K562 (cell line): ENCODE results near the gene TTC39A. TPM values are rescaled to one million over a fixed set of nuclear protein-coding genes. Genes with fewer than 3 reads are reported as not detected.

Source experiments
- ATAC-seq: fragments of 200-7000 bp; cut with Tn5 transposase; 3 replicates; pipeline ENCODE4 v1.9.1; 2020; ENCODE audit warnings: moderate library complexity
- BruUV-seq: library from RNA; stranded (reverse); fragments of 400-500 nt; replicated peaks from 2 replicates; lab custom pipeline; 2021; lab: Mats Ljungman, UMichigan
- CTCF ChIA-PET: fragments of 300-600 bp; formaldehyde crosslinking; extraction: SDS; loops from one replicate; lab custom pipeline; 2021; ENCODE audit warnings: low intra/inter-chr PET ratio; lab: Yijun Ruan, JAX
- POLR2A ChIA-PET: fragments of 300-600, 350-650 bp; sonication (Branson Sonifier 250); formaldehyde crosslinking; extraction: SDS; loops from one replicate; lab custom pipeline; 2021; ENCODE audit warnings: antibody characterized with exemption, inconsistent platforms; lab: Yijun Ruan, JAX
- DNase-seq, 4 experiments: peaks; one replicate each; pipeline versions ENCODE4 v3.0.0 to v3.0.0-alpha.2; 2011 to 2018; ENCODE audit warnings: low spot score in 3 of 4, mixed read lengths in 3 of 4; ENCODE audit errors: extremely low read depth in 1 of 4
- FAIRE-seq: peaks from 2 replicates; lab custom pipeline; 2011; peaks lifted over from hg19 to GRCh38; lab: Jason Lieb, UNC
- H2AFZ ChIP-seq: 2 replicates; pipeline ENCODE4 v1.6.0; 2011; ENCODE audit warnings: low read depth, low read length, control low read depth, inconsistent platforms
- H3K27ac ChIP-seq: fragments of 200-600 bp; 3 replicates; pipeline ENCODE4 v1.8.0; 2011; ENCODE audit warnings: low read depth, mild to moderate bottlenecking, control low read depth, inconsistent platforms, low read length, moderate library complexity, mixed read lengths; ENCODE audit errors: extremely low read depth
- H3K27me3 ChIP-seq, 2 experiments: fragments of 300-600 bp in 1 of 2; 2 replicates in 1 of 2; 3 replicates in 1 of 2; pipeline versions ENCODE4 v1.6.0 to v1.8.0; 2011; ENCODE audit warnings: inconsistent platforms in 2 of 2, low read length in 2 of 2, mild to moderate bottlenecking in 1 of 2, mixed read lengths in 1 of 2, moderate library complexity in 1 of 2; ENCODE audit not compliant: control insufficient read depth in 2 of 2, insufficient read depth in 2 of 2
- H3K36me3 ChIP-seq: fragments of 300-600 bp; 3 replicates; pipeline ENCODE4 v1.8.0; 2011; ENCODE audit warnings: mild to moderate bottlenecking, low read length, inconsistent platforms; ENCODE audit not compliant: control insufficient read depth, insufficient read depth
- H3K4me1 ChIP-seq, 2 experiments: fragments of 200-600 bp in 1 of 2; replicated peaks in 1 of 2; 2 replicates in 1 of 2; 3 replicates in 1 of 2; pipeline versions ENCODE4 v1.5.1 to v1.8.0; 2011; ENCODE audit warnings: inconsistent platforms in 2 of 2, low read length in 2 of 2, mild to moderate bottlenecking in 1 of 2, mixed read lengths in 1 of 2, moderate library complexity in 1 of 2; ENCODE audit not compliant: control insufficient read depth in 2 of 2, insufficient read depth in 2 of 2
- H3K4me2 ChIP-seq: 2 replicates; pipeline ENCODE4 v1.6.1; 2011; ENCODE audit warnings: low read length, control low read depth, inconsistent platforms, mixed read lengths; ENCODE audit not compliant: insufficient read depth
- H3K4me3 ChIP-seq: fragments of 200-600 bp; sonication (generic), shearing (Covaris generic); 2 replicates; pipeline ENCODE4 v1.5.1; 2016; ENCODE audit warnings: control low read depth, inconsistent platforms
- H3K79me2 ChIP-seq: fragments of 200-600 bp; 3 replicates; pipeline ENCODE4 v1.8.0; 2011; ENCODE audit warnings: low read length, inconsistent platforms; ENCODE audit not compliant: control insufficient read depth, insufficient read depth
- H3K9ac ChIP-seq, 2 experiments: 2 replicates each; pipeline versions ENCODE4 v1.6.0 to v1.6.1; 2011; ENCODE audit warnings: low read depth in 2 of 2, low read length in 2 of 2, control low read depth in 1 of 2, inconsistent platforms in 1 of 2, mild to moderate bottlenecking in 1 of 2, mixed read lengths in 1 of 2; ENCODE audit not compliant: insufficient read depth in 1 of 2
- H3K9me1 ChIP-seq: one replicate; pipeline ENCODE4 v1.6.0; 2011; ENCODE audit warnings: inconsistent platforms, mild to moderate bottlenecking, low read length, moderate library complexity; ENCODE audit not compliant: control insufficient read depth, insufficient read depth
- H3K9me3 ChIP-seq: replicated peaks from 2 replicates; pipeline ENCODE4 v1.5.1; 2011; ENCODE audit warnings: low read depth, low read length, inconsistent platforms; ENCODE audit not compliant: control insufficient read depth, insufficient read depth
- H4K20me1 ChIP-seq: replicated peaks from 2 replicates; pipeline ENCODE4 v1.6.1; 2011; ENCODE audit warnings: low read length, inconsistent platforms, mixed read lengths; ENCODE audit not compliant: control insufficient read depth, insufficient read depth
- CBFA2T3 ChIP-seq: fragments of 450-650 bp; IDR thresholded peaks from 2 replicates; pipeline ENCODE4 v1.6.1; 2017
- TCF3 ChIP-seq: sonication (generic); formaldehyde crosslinking; IDR thresholded peaks from 2 replicates; pipeline ENCODE4 v1.4.0; 2020; ENCODE audit warnings: mild to moderate bottlenecking, missing genetic modification reagents
- THRAP3 ChIP-seq: fragments of 450-650 bp; IDR thresholded peaks from 2 replicates; pipeline ENCODE4 v1.6.1; 2016; ENCODE audit warnings: mild to moderate bottlenecking, inconsistent platforms, borderline replicate concordance
- ZFPM2 ChIP-seq: fragments of 250-450 bp; sonication (Bioruptor Pico); IDR thresholded peaks from 2 replicates; pipeline ENCODE4 v1.5.1; 2022; ENCODE audit warnings: mild to moderate bottlenecking
- ZNF121 ChIP-seq: sonication (generic); formaldehyde crosslinking; conservative IDR thresholded peaks from 2 replicates; pipeline ENCODE4 v1.8.0; 2022; ENCODE audit warnings: missing genetic modification reagents
- WGBS: fragments of 100-300 bp; shearing (Covaris generic); methylation state at CpG from one replicate; pipeline ENCODE4 v1.1.6; 2016; ENCODE audit warnings: low coverage, mixed read lengths; ENCODE audit not compliant: insufficient coverage; ENCODE audit errors: missing lambda C conversion rate; 5-methylcytosine and 5-hydroxymethylcytosine counted together
- in situ Hi-C: fragments of 300-500 bp; cut with MboI; formaldehyde crosslinking; loops from 4 replicates; pipeline ENCODE4 v1.15.0; 2018; ENCODE audit warnings: inconsistent platforms, mixed read lengths
- intact Hi-C: fragments of 100-400 bp; cut with micrococcal nuclease; formaldehyde crosslinking; loops from 2 replicates; pipeline ENCODE4 v1.14.2; 2022
- polyA plus RNA-seq, 8 experiments: library from polyadenylated mRNA; depleted of rRNA in 4 of 8; stranded (reverse) in 5 of 8; unstranded in 3 of 8; fragments of >200 nt; fragmentation: Nextera tagmentation in 2 of 8; fragmentation: Illumina TruSeq in 1 of 8; extraction: Ambion mirVana in 2 of 8; extraction: Trizol in 1 of 8; gene quantifications; 2 replicates each; pipeline versions ENCODE4 v1.2.1 to v1.2.3, GENCODE V29; 2011 to 2014; ENCODE audit warnings: inconsistent platforms in 1 of 8, missing spikeins in 1 of 8
- total RNA-seq, 7 experiments: library from RNA; depleted of rRNA in 6 of 7; stranded (reverse); fragments of >200 nt in 6 of 7; fragmentation: Illumina TruSeq in 2 of 7; extraction: Trizol in 2 of 7; gene quantifications; 2 replicates each; pipeline versions ENCODE4 v1.2.1 to v1.2.3, GENCODE V29; 2011 to 2021; ENCODE audit warnings: low replicate concordance in 1 of 7
- TF ChIP-seq, protein P1 (sequence below): sonication (generic); formaldehyde crosslinking; IDR thresholded peaks from 2 replicates; pipeline ENCODE4 v1.8.1; 2022; ENCODE audit warnings: missing genetic modification reagents
- TF ChIP-seq, protein P2 (sequence below): sonication (generic); formaldehyde crosslinking; IDR thresholded peaks from 2 replicates; pipeline ENCODE4 v1.8.1; 2023; ENCODE audit warnings: mild to moderate bottlenecking, missing genetic modification reagents

The TTC39A gene
- total and polyA plus RNA-seq, 9 of the 15 experiments (the other 6 are each of a cell fraction or from before 2014, with no cell fraction given) = 0.18 to 0.82 (median 0.35) TPM

DNA sequence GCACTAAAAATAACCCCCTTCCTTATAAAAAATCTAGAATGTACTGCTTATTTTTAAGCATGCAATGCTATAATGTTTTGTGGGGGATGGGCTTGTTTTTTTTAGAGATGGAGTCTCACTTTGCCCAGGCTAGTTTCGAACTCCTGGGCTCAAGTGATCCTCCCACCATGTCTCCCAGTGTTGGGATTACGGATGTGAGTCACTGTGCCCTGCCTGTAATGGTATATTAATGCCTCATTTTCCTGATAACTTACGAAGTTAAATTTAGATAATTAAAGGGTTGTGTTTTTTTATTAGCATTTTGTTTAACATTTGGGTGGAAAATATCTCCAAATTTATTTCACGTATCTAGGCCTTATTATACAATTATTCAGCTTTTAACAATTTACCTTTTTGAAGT, 87.8 kb downstream of the TTC39A start (continued):
- TF ChIP-seq, protein P1, sequence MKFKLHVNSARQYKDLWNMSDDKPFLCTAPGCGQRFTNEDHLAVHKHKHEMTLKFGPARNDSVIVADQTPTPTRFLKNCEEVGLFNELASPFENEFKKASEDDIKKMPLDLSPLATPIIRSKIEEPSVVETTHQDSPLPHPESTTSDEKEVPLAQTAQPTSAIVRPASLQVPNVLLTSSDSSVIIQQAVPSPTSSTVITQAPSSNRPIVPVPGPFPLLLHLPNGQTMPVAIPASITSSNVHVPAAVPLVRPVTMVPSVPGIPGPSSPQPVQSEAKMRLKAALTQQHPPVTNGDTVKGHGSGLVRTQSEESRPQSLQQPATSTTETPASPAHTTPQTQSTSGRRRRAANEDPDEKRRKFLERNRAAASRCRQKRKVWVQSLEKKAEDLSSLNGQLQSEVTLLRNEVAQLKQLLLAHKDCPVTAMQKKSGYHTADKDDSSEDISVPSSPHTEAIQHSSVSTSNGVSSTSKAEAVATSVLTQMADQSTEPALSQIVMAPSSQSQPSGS (CRISPR knock-in tag) = no peak
- TF ChIP-seq, protein P2, sequence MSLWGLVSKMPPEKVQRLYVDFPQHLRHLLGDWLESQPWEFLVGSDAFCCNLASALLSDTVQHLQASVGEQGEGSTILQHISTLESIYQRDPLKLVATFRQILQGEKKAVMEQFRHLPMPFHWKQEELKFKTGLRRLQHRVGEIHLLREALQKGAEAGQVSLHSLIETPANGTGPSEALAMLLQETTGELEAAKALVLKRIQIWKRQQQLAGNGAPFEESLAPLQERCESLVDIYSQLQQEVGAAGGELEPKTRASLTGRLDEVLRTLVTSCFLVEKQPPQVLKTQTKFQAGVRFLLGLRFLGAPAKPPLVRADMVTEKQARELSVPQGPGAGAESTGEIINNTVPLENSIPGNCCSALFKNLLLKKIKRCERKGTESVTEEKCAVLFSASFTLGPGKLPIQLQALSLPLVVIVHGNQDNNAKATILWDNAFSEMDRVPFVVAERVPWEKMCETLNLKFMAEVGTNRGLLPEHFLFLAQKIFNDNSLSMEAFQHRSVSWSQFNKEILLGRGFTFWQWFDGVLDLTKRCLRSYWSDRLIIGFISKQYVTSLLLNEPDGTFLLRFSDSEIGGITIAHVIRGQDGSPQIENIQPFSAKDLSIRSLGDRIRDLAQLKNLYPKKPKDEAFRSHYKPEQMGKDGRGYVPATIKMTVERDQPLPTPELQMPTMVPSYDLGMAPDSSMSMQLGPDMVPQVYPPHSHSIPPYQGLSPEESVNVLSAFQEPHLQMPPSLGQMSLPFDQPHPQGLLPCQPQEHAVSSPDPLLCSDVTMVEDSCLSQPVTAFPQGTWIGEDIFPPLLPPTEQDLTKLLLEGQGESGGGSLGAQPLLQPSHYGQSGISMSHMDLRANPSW (CRISPR knock-in tag) = no peak
- TF ChIP-seq THRAP3 = no peak
- no peak for TF ChIP-seq CBFA2T3
- no peak for TF ChIP-seq ZFPM2 (CRISPR knock-in tag)

DNA sequence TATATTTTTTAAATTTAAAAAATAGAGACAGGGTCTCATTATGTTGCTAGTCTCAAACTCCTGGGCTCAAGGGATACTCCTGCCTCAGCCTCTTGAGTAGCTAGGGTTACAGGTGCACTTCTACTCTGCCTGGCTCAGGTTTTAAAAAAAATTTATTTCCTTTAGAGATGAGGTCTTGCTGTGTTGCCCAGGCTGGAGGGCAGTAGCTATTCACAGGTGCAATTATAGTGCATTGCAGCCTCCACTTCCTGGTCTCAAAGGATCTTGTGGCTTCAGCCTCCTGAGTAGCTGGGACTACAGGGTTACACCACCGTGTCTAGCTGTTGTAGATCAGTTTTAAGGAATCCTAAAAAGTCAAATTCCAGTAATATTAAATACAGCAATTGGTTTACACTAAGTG, 89.2 kb downstream of the TTC39A start:
- Histone ChIP-seq H3K36me3 (peaks cover 9% of the 10 kb centered on the region; the same call in 2 of the 3 replicates), H3K4me1 (peaks cover 5 to 17% of the 10 kb centered on the region in 2 experiments; a peak in 3 of 5 replicates), H3K9ac (no peak overlapping the region), H3K9me1 (peaks cover under 1% of the 10 kb centered on the region), H3K4me2 (no peak overlapping the region; the same call in 1 of the 2 replicates), H3K27ac (no peak overlapping the region), H3K79me2 (peaks cover 89% of the 10 kb centered on the region), H3K4me3 (no peak overlapping the region), H3K9me3 (no peaks in the 10 kb centered on the region), H2AFZ (no peak overlapping the region), H3K27me3 (no peaks in the 10 kb centered on the region), H4K20me1 (peaks cover 36% of the 10 kb centered on the region)
- in situ Hi-C loops (no loop called here), intact Hi-C loops (no loop called here)
- 4% methylated on average over 1 of the region's 1 CpG for WGBS
- ATAC-seq (no peak), FAIRE-seq (no peak), DNase-seq (no peak)
- ChIA-PET POLR2A (interaction anchor here (0.6 to 1.6 kb wide), 6 partner anchors 13 to 380 kb away, joined by 3 to 6 read pairs (median 4); no protein-coding TSS in a partner anchor), CTCF (no interaction called here)
- no TSS peak for BruUV-seq
- TF ChIP-seq ZNF121 (CRISPR knock-in tag) = peak; percentile 28; the same call in 1 of the 2 replicates
- no peak for TF ChIP-seq TCF3 (CRISPR knock-in tag)
